Ascending aorta (tissue), 2 donors: ENCODE data around the gene TSPEAR. TPM values are rescaled to one million over a fixed set of nuclear protein-coding genes. Genes with fewer than 3 reads are reported as not detected.

Experiments used
- DNase-seq, 2 donors: peaks; one replicate each; pipeline ENCODE4 v3.0.0-alpha.2; 2019; ENCODE audit warnings: low spot score in 2 of 2
- H3K27ac ChIP-seq, 2 donors: fragments of 200-600 bp; sonication (generic); one replicate each; pipeline ENCODE4 v1.5.1; 2016 to 2017; ENCODE audit warnings: mild to moderate bottlenecking in 1 of 2
- H3K27me3 ChIP-seq: fragments of 200-600 bp; sonication (generic); one replicate; pipeline ENCODE4 v1.5.1; 2017
- H3K36me3 ChIP-seq, 2 donors: fragments of 200-600 bp; sonication (generic); one replicate each; pipeline ENCODE4 v1.5.1; 2016
- H3K4me1 ChIP-seq, 2 donors: fragments of 200-600 bp; sonication (generic); one replicate each; pipeline ENCODE4 v1.5.1; 2016 to 2017; ENCODE audit warnings: mild to moderate bottlenecking in 1 of 2
- H3K4me3 ChIP-seq, 2 donors: fragments of 200-600 bp; sonication (generic); one replicate each; pipeline ENCODE4 v1.5.1; 2016 to 2017; ENCODE audit warnings: mild to moderate bottlenecking in 1 of 2
- H3K9me3 ChIP-seq, 2 donors: fragments of 200-600 bp; sonication (generic); one replicate each; pipeline ENCODE4 v1.5.1; 2016
- intact Hi-C: fragments of 100-400 bp; cut with DNase I; formaldehyde crosslinking; loops from one replicate; pipeline ENCODE4 v1.15.1; 2023
- total RNA-seq: library from RNA; depleted of rRNA; stranded (reverse); fragments of >200 nt; gene quantifications from one replicate; pipeline ENCODE4 v1.1.0, GENCODE V29; 2016
- TF ChIP-seq, protein P1 (sequence below), 3 experiments: fragments of 200-600 bp in 2 of 3; fragments of 450-650 bp in 1 of 3; sonication (generic) in 2 of 3; IDR thresholded peaks; one replicate each; pipeline ENCODE4 v1.5.1; 2016 to 2019; ENCODE audit warnings: antibody characterized with exemption in 3 of 3, mild to moderate bottlenecking in 1 of 3, moderate library complexity in 1 of 3

The TSPEAR gene
- total RNA-seq, 1 donor from 2014 or later: not detected

DNA sequence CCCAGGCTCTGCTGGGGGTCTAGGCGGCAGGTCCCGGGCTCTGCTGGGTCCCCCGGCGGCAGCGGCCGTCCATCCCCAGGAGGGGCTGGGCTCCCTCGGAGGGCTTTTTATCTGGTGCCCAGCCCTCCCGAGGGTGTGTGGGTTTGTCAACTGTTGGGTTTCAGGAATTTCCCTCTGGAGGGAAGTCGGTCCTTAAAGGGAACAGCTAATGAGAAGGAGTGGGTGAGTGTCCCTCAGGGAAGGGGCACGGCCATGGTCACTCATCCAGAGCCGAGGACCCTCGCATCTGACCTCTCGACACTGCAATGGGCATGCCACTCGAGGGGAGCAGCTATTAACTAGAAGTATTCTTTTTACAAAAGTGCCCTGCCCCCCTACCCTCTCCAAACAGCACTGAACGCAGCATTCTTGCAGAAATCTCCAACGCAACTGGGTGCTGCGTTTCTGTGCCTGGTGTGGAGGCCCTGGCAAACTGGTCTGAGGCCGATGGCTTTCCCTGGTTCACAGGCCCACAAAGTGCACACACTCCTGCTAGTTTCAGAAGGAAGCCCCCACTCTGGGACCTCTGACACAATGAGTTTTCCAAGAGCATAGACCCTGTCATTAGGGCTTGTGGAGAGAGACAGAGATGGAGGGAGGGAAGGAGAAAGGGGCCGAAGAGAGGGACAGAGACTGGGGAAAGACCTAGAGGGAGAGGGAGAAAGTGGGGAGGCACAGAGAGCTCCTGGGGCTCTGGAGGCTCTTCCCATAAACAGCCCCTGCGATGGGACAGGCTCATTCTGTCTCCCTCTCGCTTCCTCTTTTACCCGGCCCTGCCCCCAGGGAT, 1.0 kb upstream of the TSPEAR start:
- H3K9me3 ChIP-seq: no peaks in the 10 kb centered on the region
- H3K36me3 ChIP-seq: no peaks in the 10 kb centered on the region
- H3K4me3 ChIP-seq: no peak overlapping the region
- TF ChIP-seq, protein P1, sequence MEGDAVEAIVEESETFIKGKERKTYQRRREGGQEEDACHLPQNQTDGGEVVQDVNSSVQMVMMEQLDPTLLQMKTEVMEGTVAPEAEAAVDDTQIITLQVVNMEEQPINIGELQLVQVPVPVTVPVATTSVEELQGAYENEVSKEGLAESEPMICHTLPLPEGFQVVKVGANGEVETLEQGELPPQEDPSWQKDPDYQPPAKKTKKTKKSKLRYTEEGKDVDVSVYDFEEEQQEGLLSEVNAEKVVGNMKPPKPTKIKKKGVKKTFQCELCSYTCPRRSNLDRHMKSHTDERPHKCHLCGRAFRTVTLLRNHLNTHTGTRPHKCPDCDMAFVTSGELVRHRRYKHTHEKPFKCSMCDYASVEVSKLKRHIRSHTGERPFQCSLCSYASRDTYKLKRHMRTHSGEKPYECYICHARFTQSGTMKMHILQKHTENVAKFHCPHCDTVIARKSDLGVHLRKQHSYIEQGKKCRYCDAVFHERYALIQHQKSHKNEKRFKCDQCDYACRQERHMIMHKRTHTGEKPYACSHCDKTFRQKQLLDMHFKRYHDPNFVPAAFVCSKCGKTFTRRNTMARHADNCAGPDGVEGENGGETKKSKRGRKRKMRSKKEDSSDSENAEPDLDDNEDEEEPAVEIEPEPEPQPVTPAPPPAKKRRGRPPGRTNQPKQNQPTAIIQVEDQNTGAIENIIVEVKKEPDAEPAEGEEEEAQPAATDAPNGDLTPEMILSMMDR (IDR thresholded peaks at IDR 0.05): no peak
- H3K27ac ChIP-seq: no peak overlapping the region
- no peaks in the 10 kb centered on the region for H3K4me1 ChIP-seq
- DNase-seq: peak in 1 of 2 donors; percentile 37
- peaks cover 22% of the 10 kb centered on the region for H3K27me3 ChIP-seq
- intact Hi-C loops: no loop called here

DNA sequence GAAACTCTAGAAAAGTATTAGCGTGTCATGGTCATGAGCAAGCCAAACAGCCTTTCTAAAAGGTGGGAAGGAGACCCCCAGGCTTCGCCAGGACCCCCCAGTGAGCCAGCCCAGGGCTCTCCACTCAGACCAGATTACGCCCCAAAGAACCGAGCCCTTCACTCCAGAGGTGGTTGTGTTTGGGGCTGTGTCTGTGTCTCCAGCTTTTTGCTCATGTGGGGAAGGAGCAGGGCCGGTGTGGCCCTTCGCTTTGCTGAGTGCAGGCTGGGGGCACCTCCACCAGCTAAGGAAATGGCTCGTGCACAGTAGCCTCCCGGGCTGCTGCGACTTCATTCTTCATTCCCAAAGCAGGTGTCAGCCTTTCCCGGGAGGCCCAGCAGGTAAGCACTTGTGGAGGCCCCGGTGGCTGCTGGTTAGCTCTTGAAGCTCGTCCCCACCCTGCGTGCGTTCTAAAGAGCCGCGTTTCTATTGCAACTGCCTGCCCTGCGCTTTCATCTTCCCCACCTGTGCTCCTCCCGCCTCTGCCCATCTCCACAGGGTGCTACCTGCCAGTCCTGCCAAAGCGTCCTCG, 531 bp downstream of the TSPEAR start:
- Histone ChIP-seq H3K27me3 (peaks cover 22% of the 10 kb centered on the region), H3K4me1 (no peaks in the 10 kb centered on the region), H3K27ac (no peak overlapping the region), H3K36me3 (no peaks in the 10 kb centered on the region), H3K4me3 (no peak overlapping the region), H3K9me3 (no peaks in the 10 kb centered on the region)
- intact Hi-C loops: no loop called here
- peak in 1 of 2 donors; percentile 60 for DNase-seq
- TF ChIP-seq, protein P1 (IDR thresholded peaks at IDR 0.05): no peak

GRCh38 chr21:44710294-44710665, 1.1 kb downstream of the TSPEAR start:
- Histone ChIP-seq H3K4me3 (no peak overlapping the region), H3K27me3 (peaks cover 22% of the 10 kb centered on the region), H3K27ac (no peak overlapping the region), H3K4me1 (no peaks in the 10 kb centered on the region), H3K36me3 (no peaks in the 10 kb centered on the region), H3K9me3 (no peaks in the 10 kb centered on the region)
- TF ChIP-seq, protein P1 (IDR thresholded peaks at IDR 0.05): no peak
- peak in 1 of 2 donors; percentile 55 for DNase-seq
- intact Hi-C loops: no loop called here

DNA sequence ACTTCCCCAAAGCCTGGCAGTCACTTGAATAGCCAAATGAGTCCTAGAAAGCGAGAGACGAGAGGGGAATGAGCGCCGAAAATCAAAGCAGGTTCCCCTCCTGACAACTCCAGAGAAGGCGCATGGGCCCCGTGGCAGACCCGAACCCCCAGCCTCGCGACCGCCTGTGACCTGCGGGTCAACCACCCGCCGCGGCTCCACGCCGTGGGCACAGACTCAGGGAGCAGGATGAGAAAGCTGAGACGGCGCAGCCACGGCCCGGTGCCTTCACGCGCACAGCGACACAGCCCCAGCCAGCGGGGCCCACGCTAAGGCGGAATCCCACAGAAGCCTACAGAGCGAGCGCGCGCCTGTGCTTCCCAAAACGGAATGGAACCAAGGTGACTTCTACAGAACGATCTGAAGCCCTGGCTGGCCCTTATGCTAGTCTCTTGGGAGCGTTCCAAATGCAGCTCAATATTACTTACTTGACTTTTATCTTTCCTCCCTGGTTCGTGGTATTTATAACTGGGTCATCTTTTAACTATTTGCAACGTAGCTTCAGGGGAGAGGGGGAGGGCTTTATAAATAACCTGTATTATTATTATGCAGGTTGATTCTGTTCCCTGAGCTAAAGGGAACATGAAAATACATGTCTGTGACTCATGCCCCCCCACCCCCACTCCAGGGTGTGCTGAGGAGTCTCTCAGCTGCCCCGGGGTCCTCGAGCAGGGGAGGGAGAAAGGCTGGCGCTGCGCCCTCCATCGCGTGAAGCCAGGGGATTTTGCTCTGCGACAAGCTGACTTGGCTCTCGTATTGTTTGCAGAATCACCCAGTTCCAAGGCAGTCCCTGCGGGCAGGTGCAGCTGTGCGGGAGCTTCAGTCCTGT, 1.7 kb downstream of the TSPEAR start:
- no peaks in the 10 kb centered on the region for H3K36me3 ChIP-seq
- TF ChIP-seq, protein P1 (IDR thresholded peaks at IDR 0.05): no peak
- H3K4me3 ChIP-seq: no peak overlapping the region
- H3K27me3 ChIP-seq: peaks cover 22% of the 10 kb centered on the region
- peak in 1 of 2 donors; percentile 60 for DNase-seq
- no peaks in the 10 kb centered on the region for H3K9me3 ChIP-seq
- no peaks in the 10 kb centered on the region for H3K4me1 ChIP-seq
- intact Hi-C loops: no loop called here
- no peak overlapping the region for H3K27ac ChIP-seq

GRCh38 chr21:44708866-44709425, 2.4 kb downstream of the TSPEAR start:
- no peak overlapping the region for H3K4me3 ChIP-seq
- no peaks in the 10 kb centered on the region for H3K36me3 ChIP-seq
- peak in 1 of 2 donors; percentile 43 for DNase-seq
- TF ChIP-seq, protein P1 (IDR thresholded peaks at IDR 0.05): no peak
- intact Hi-C loops: no loop called here
- H3K9me3 ChIP-seq: no peaks in the 10 kb centered on the region
- no peaks in the 10 kb centered on the region for H3K4me1 ChIP-seq
- H3K27me3 ChIP-seq: peaks cover 22% of the 10 kb centered on the region
- H3K27ac ChIP-seq: no peak overlapping the region
